ENCODE data around the gene CRYGA. TPM values are rescaled to one million over a fixed set of nuclear protein-coding genes. Genes with fewer than 3 reads are reported as not detected.

The CRYGA gene
- total RNA-seq, 1 donor from 2014 or later, result not detected

DNA sequence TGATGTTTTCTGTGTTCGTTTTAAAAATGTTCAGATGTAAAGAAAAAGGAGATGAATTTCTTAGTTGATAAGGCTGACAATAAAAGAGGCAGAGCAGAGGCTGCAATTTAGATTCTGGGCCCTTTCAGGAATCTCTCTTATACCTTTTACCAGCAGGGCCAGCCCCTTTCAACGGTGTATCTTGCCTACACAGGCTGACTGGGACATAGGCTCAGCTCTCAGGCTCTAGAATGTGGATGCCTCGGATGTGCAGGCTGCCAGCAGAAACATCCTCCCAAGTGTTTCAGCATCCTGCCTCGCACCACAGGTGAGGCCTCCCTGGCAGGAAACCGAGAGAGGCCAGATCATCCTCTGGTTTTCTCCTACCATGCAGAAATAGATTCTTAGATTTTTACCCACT lies 23.1 kb upstream of the CRYGA start:
- no peak for DNase-seq (ENCODE audit: low read depth, low spot score)
- Mint-ChIP-seq H3K27me3 (ENCODE audit: low read depth) (peaks cover 5% of the 10 kb centered on the region), H3K4me3 (no peak overlapping the region), H3K4me1 (peaks cover 74% of the 10 kb centered on the region), H3K9me3 (no peaks in the 10 kb centered on the region), H3K27ac (ENCODE audit: unreplicated experiment) (no peak overlapping the region), H3K36me3 (ENCODE audit: low read depth) (no peaks in the 10 kb centered on the region)
- no peak for TF ChIP-seq CTCF (conservative IDR thresholded peaks at IDR 0.05)

DNA sequence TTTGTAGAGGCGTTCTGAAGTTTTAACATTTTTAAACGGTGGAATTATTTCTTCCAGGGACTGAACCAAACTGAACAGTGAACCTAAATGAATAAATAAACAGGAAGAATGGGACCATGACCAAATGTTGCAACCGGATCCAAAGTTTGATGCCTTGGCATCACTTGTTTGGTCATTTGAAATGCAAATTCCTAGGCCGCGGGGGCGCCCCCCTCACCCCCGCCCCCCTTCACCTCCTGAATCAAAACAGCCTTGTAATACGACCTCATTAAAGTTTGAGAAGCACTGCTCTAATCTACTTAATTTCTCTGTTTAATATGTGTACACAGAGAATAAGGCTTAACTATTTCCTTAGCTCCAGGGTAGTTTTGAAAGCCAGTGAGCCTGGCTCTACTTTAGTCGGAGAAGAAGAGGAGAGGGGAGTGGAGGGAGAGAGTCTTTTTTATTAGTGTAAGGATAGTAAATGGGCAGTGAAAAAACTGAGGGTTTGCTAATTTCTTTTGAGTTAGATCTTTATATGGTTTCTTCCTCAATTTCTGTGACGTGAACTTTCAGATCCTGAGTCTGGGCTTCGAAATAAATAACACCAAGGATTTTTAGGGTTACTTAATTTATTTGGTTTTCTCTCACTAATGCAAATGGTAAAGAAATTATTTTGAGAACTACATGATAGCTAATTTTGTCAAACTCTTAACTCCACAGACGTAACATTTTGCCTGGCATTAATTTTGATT lies 20.8 kb upstream of the CRYGA start:
- H3K9me3 Mint-ChIP-seq, result no peaks in the 10 kb centered on the region
- peak overlapping the region; percentile 8 for H3K27ac Mint-ChIP-seq (ENCODE audit: unreplicated experiment)
- peaks cover 54% of the 10 kb centered on the region for H3K4me1 Mint-ChIP-seq
- no peak for TF ChIP-seq CTCF (conservative IDR thresholded peaks at IDR 0.05)
- H3K4me3 Mint-ChIP-seq, result peak overlapping the region; percentile 40
- peaks cover 5% of the 10 kb centered on the region for H3K27me3 Mint-ChIP-seq (ENCODE audit: low read depth)
- no peaks in the 10 kb centered on the region for H3K36me3 Mint-ChIP-seq (ENCODE audit: low read depth)
- DNase-seq (ENCODE audit: low read depth, low spot score), result no peak

DNA sequence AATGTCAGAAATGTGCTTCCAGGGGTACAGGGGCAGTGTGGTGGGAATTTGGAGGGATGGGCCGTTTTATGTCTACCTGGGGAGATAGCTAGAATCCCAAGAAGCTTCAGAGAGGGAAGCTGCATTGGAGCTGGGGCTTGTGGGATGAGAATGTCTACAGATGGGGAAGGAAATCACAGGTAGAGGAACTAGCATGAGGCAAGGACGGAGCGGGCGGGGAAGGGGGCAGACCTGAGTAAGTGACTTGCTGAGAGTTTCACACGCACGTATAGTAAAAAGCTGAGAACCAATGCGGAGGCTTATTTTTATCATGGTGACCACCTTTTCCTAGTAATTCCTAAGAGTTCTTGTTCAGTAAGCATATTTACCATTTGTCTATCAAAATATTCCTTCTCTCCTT lies 20.1 kb upstream of the CRYGA start:
- peak overlapping the region; percentile 31 for H3K4me3 Mint-ChIP-seq
- TF ChIP-seq CTCF (conservative IDR thresholded peaks at IDR 0.05), result no peak
- no peaks in the 10 kb centered on the region for H3K9me3 Mint-ChIP-seq
- H3K27me3 Mint-ChIP-seq (ENCODE audit: low read depth), result peaks cover 5% of the 10 kb centered on the region
- H3K36me3 Mint-ChIP-seq (ENCODE audit: low read depth), result no peaks in the 10 kb centered on the region
- peaks cover 48% of the 10 kb centered on the region for H3K4me1 Mint-ChIP-seq
- no peak overlapping the region for H3K27ac Mint-ChIP-seq (ENCODE audit: unreplicated experiment)
- no peak for DNase-seq (ENCODE audit: low read depth, low spot score)

GRCh38 chr2:208182835-208183234 lies 19.4 kb upstream of the CRYGA start:
- DNase-seq (ENCODE audit: low read depth, low spot score), result no peak
- Mint-ChIP-seq H3K27me3 (ENCODE audit: low read depth) (peaks cover 5% of the 10 kb centered on the region), H3K4me3 (no peak overlapping the region), H3K27ac (ENCODE audit: unreplicated experiment) (peak overlapping the region; percentile 12), H3K9me3 (no peaks in the 10 kb centered on the region), H3K4me1 (peaks cover 43% of the 10 kb centered on the region), H3K36me3 (ENCODE audit: low read depth) (no peaks in the 10 kb centered on the region)
- TF ChIP-seq CTCF (conservative IDR thresholded peaks at IDR 0.05), result no peak

GRCh38 chr2:208179028-208179609 lies 15.7 kb upstream of the CRYGA start:
- Mint-ChIP-seq H3K4me1 (peaks cover 20% of the 10 kb centered on the region), H3K4me3 (no peak overlapping the region), H3K27ac (ENCODE audit: unreplicated experiment) (no peak overlapping the region), H3K9me3 (no peaks in the 10 kb centered on the region), H3K36me3 (ENCODE audit: low read depth) (no peaks in the 10 kb centered on the region), H3K27me3 (ENCODE audit: low read depth) (peaks cover 5% of the 10 kb centered on the region)
- TF ChIP-seq CTCF (conservative IDR thresholded peaks at IDR 0.05), result no peak
- DNase-seq (ENCODE audit: low read depth, low spot score), result no peak
